Mesendoderm (in vitro differentiated cells): Measurements from ENCODE around the gene TOR4A. TPM values are rescaled to one million over a fixed set of nuclear protein-coding genes. Genes with fewer than 3 reads are reported as not detected.
A peak's percentile ranks its signal among the peaks of the same experiment; 100 is the strongest.

Source experiments
- DNase-seq: peaks from one replicate; pipeline ENCODE4 v3.0.0; 2013
- H2AK5ac ChIP-seq: 2 replicates; pipeline ENCODE4 v1.6.1; 2013; ENCODE audit warnings: low read length, inconsistent platforms
- H2BK120ac ChIP-seq: 2 replicates; pipeline ENCODE4 v1.6.1; 2013; ENCODE audit warnings: low read depth, mild to moderate bottlenecking, low read length, moderate library complexity, mixed read lengths
- H2BK15ac ChIP-seq: replicated peaks from 2 replicates; pipeline ENCODE4 v1.6.1; 2013; ENCODE audit warnings: low read depth, mild to moderate bottlenecking, moderate library complexity
- H2BK5ac ChIP-seq: 2 replicates; pipeline ENCODE4 v1.6.1; 2013; ENCODE audit warnings: low read length, inconsistent platforms
- H3K18ac ChIP-seq: 2 replicates; pipeline ENCODE4 v1.6.1; 2013; ENCODE audit warnings: mild to moderate bottlenecking, low read length, mixed read lengths
- H3K23ac ChIP-seq: one replicate; pipeline ENCODE4 v1.6.1; 2013; ENCODE audit warnings: low read length
- H3K27ac ChIP-seq: 2 replicates; pipeline ENCODE4 v1.5.1; 2013; ENCODE audit warnings: low read depth, mild to moderate bottlenecking, inconsistent platforms, low read length, moderate library complexity
- H3K27me3 ChIP-seq: 2 replicates; pipeline ENCODE4 v1.6.1; 2013; ENCODE audit warnings: low read length, control low read depth, mild to moderate bottlenecking, inconsistent platforms; ENCODE audit not compliant: insufficient read depth, poor library complexity
- H3K36me3 ChIP-seq: 2 replicates; pipeline ENCODE4 v1.6.1; 2013; ENCODE audit warnings: low read length, inconsistent platforms; ENCODE audit not compliant: control insufficient read depth, insufficient read depth
- H3K4ac ChIP-seq: one replicate; pipeline ENCODE4 v1.6.1; 2013; ENCODE audit warnings: low read depth, mild to moderate bottlenecking, low read length, moderate library complexity
- H3K4me1 ChIP-seq: 2 replicates; pipeline ENCODE4 v1.6.1; 2013; ENCODE audit warnings: low read depth, low read length, inconsistent platforms; ENCODE audit not compliant: control insufficient read depth
- H3K4me2 ChIP-seq: 2 replicates; pipeline ENCODE4 v1.6.1; 2013; ENCODE audit warnings: low read length
- H3K4me3 ChIP-seq: 2 replicates; pipeline ENCODE4 v1.5.1; 2013; ENCODE audit warnings: mild to moderate bottlenecking, low read length
- H3K56ac ChIP-seq: one replicate; pipeline ENCODE4 v1.6.1; 2013; ENCODE audit warnings: low read length
- H3K79me1 ChIP-seq: 2 replicates; pipeline ENCODE4 v1.6.1; 2013; ENCODE audit warnings: low read length, inconsistent platforms
- H3K79me2 ChIP-seq: 2 replicates; pipeline ENCODE4 v1.6.1; 2013; ENCODE audit warnings: mild to moderate bottlenecking, low read length; ENCODE audit not compliant: control insufficient read depth, insufficient read depth
- H3K9ac ChIP-seq: 2 replicates; pipeline ENCODE4 v1.6.1; 2013; ENCODE audit warnings: low read length, inconsistent platforms
- H4K5ac ChIP-seq: one replicate; pipeline ENCODE4 v1.6.1; 2013; ENCODE audit warnings: low read length
- H4K8ac ChIP-seq: one replicate; pipeline ENCODE4 v1.6.1; 2013; ENCODE audit warnings: low read depth, mild to moderate bottlenecking, control low read depth, low read length, moderate library complexity
- WGBS: extraction: QIAGEN DNeasy Blood & Tissue Kit; methylation state at CpG from one replicate; pipeline ENCODE4 v1.1.7; 2013; ENCODE audit warnings: low lambda C conversion rate, missing lambda C conversion rate; ENCODE audit not compliant: insufficient coverage; ENCODE audit errors: extremely low coverage; 5-methylcytosine and 5-hydroxymethylcytosine counted together
- polyA plus RNA-seq, 2 experiments: library from polyadenylated mRNA; stranded (reverse); fragments of 200-250 nt; gene quantifications; one replicate each; pipeline ENCODE4 v1.2.3, GENCODE V29; 2013

TOR4A gene
- polyA plus RNA-seq (2013, experiment 1 of 2), result 4.1 TPM
- polyA plus RNA-seq (2013, experiment 2 of 2), result 4.0 TPM

GRCh38 chr9:137277329-137278041, at the start of gene TOR4A:
Gene TOR4A, plus strand, starts transcription at chr9:137277726. Its CDS starts 964 bp downstream, at chr9:137278690.
- no peaks in the 10 kb centered on the region for H3K27me3 ChIP-seq
- peak within 1 kb of the TSS; percentile 93 for H3K56ac ChIP-seq
- no peaks in the 10 kb centered on the region for H3K36me3 ChIP-seq
- no peak within 1 kb of the TSS for H2AK5ac ChIP-seq
- peak within 1 kb of the TSS; percentile 86 for H3K18ac ChIP-seq
- no peak within 1 kb of the TSS for H4K5ac ChIP-seq
- H2BK120ac ChIP-seq, result peak within 1 kb of the TSS; percentile 65
- H3K79me2 ChIP-seq, result no peaks in the 10 kb centered on the region
- H3K27ac ChIP-seq, result peak within 1 kb of the TSS; percentile 81
- peak within 1 kb of the TSS; percentile 58 for H2BK5ac ChIP-seq
- peak within 1 kb of the TSS; percentile 51 for H3K4me3 ChIP-seq
- peak within 1 kb of the TSS; percentile 66 for H3K23ac ChIP-seq
- DNase-seq, result peak; percentile 94
- peak within 1 kb of the TSS; percentile 74 for H3K4me2 ChIP-seq
- peak within 1 kb of the TSS; percentile 20 for H2BK15ac ChIP-seq
- H3K9ac ChIP-seq, result peak within 1 kb of the TSS; percentile 88
- peak within 1 kb of the TSS; percentile 92 for H3K4ac ChIP-seq
- peaks cover 7% of the 10 kb centered on the region for H3K4me1 ChIP-seq
- peak within 1 kb of the TSS; percentile 82 for H4K8ac ChIP-seq
- peaks cover 3% of the 10 kb centered on the region for H3K79me1 ChIP-seq
- WGBS, result no CpG with 5 or more reads among the region's 25 CpGs

GRCh38 chr9:137227853-137228505, 49.5 kb upstream of the TOR4A start:
- WGBS, result no CpG with 5 or more reads among the region's 18 CpGs
- Histone ChIP-seq H3K23ac (no peak overlapping the region), H3K36me3 (no peaks in the 10 kb centered on the region), H2BK5ac (no peak overlapping the region), H3K56ac (no peak overlapping the region), H3K4ac (no peak overlapping the region), H3K9ac (no peak overlapping the region), H2AK5ac (no peak overlapping the region), H3K27me3 (no peaks in the 10 kb centered on the region), H3K4me2 (no peak overlapping the region), H3K79me2 (no peaks in the 10 kb centered on the region), H4K8ac (no peak overlapping the region), H3K4me1 (no peaks in the 10 kb centered on the region), H4K5ac (no peak overlapping the region), H2BK120ac (no peak overlapping the region), H3K27ac (no peak overlapping the region), H2BK15ac (no peak overlapping the region), H3K18ac (no peak overlapping the region), H3K4me3 (no peak overlapping the region), H3K79me1 (no peaks in the 10 kb centered on the region)
- no peak for DNase-seq

GRCh38 chr9:137228506-137228967, 49.0 kb upstream of the TOR4A start:
- H4K8ac ChIP-seq, result no peak overlapping the region
- H4K5ac ChIP-seq, result no peak overlapping the region
- H3K56ac ChIP-seq, result no peak overlapping the region
- H3K79me2 ChIP-seq, result no peaks in the 10 kb centered on the region
- no peaks in the 10 kb centered on the region for H3K36me3 ChIP-seq
- no peak overlapping the region for H3K4me3 ChIP-seq
- H3K4ac ChIP-seq, result no peak overlapping the region
- no peak overlapping the region for H3K18ac ChIP-seq
- DNase-seq, result no peak
- no peak overlapping the region for H2BK15ac ChIP-seq
- no peak overlapping the region for H2BK120ac ChIP-seq
- no peak overlapping the region for H2BK5ac ChIP-seq
- no peak overlapping the region for H3K27ac ChIP-seq
- no CpG with 5 or more reads among the region's 29 CpGs for WGBS
- H3K23ac ChIP-seq, result no peak overlapping the region
- H3K27me3 ChIP-seq, result no peaks in the 10 kb centered on the region
- no peaks in the 10 kb centered on the region for H3K79me1 ChIP-seq
- no peak overlapping the region for H3K4me2 ChIP-seq
- no peak overlapping the region for H2AK5ac ChIP-seq
- H3K4me1 ChIP-seq, result no peaks in the 10 kb centered on the region
- no peak overlapping the region for H3K9ac ChIP-seq

- H4K8ac ChIP-seq, result no peak overlapping the region
- no peak overlapping the region for H3K9ac ChIP-seq
- H3K79me2 ChIP-seq, result no peaks in the 10 kb centered on the region
- H2BK5ac ChIP-seq, result no peak overlapping the region
- H3K36me3 ChIP-seq, result no peaks in the 10 kb centered on the region
- no peak overlapping the region for H2AK5ac ChIP-seq
- no peak overlapping the region for H2BK120ac ChIP-seq
- H3K4me3 ChIP-seq, result no peak overlapping the region
- H3K4ac ChIP-seq, result no peak overlapping the region
- H3K79me1 ChIP-seq, result no peaks in the 10 kb centered on the region
- no peak overlapping the region for H3K27ac ChIP-seq
- H3K18ac ChIP-seq, result no peak overlapping the region
- no peak overlapping the region for H3K4me2 ChIP-seq
- no peak overlapping the region for H2BK15ac ChIP-seq
- no peak overlapping the region for H3K56ac ChIP-seq
- H3K27me3 ChIP-seq, result no peaks in the 10 kb centered on the region
- WGBS, result no CpG with 5 or more reads among the region's 27 CpGs
- H4K5ac ChIP-seq, result no peak overlapping the region
- no peak overlapping the region for H3K23ac ChIP-seq
- H3K4me1 ChIP-seq, result no peaks in the 10 kb centered on the region
- DNase-seq, result no peak
Observed at GRCh38 chr9:137228968-137229896, 48.3 kb upstream of the TOR4A start.

- no peak overlapping the region for H4K5ac ChIP-seq
- no peaks in the 10 kb centered on the region for H3K27me3 ChIP-seq
- H3K27ac ChIP-seq, result no peak overlapping the region
- H3K79me2 ChIP-seq, result no peaks in the 10 kb centered on the region
- H3K36me3 ChIP-seq, result no peaks in the 10 kb centered on the region
- H3K23ac ChIP-seq, result no peak overlapping the region
- H2BK15ac ChIP-seq, result no peak overlapping the region
- WGBS, result no CpG with 5 or more reads among the region's 31 CpGs
- H2BK5ac ChIP-seq, result no peak overlapping the region
- no peak overlapping the region for H3K18ac ChIP-seq
- H4K8ac ChIP-seq, result no peak overlapping the region
- no peak overlapping the region for H3K4ac ChIP-seq
- H2AK5ac ChIP-seq, result no peak overlapping the region
- H3K56ac ChIP-seq, result no peak overlapping the region
- no peak overlapping the region for H2BK120ac ChIP-seq
- no peaks in the 10 kb centered on the region for H3K4me1 ChIP-seq
- no peak for DNase-seq
- H3K79me1 ChIP-seq, result no peaks in the 10 kb centered on the region
- H3K4me3 ChIP-seq, result no peak overlapping the region
- H3K4me2 ChIP-seq, result no peak overlapping the region
- no peak overlapping the region for H3K9ac ChIP-seq
Observed at GRCh38 chr9:137229903-137230704, 47.4 kb upstream of the TOR4A start.
